Muscle of leg (tissue), 11 donors: ENCODE results near the gene OXER1. TPM values are rescaled to one million over a fixed set of nuclear protein-coding genes. Genes with fewer than 3 reads are reported as not detected.
"Not testable (repeated sequence)": the region's sequence is repeated elsewhere in the genome, so short reads cannot be mapped to it uniquely, and the experiment has no call there.

Source experiments
- DNase-seq: peaks from one replicate; pipeline ENCODE4 v3.0.0; 2013
- H3K27ac ChIP-seq: one replicate; pipeline ENCODE4 v1.5.1; 2013; ENCODE audit warnings: mild to moderate bottlenecking, low read length, control low read depth
- H3K27me3 ChIP-seq: one replicate; pipeline ENCODE4 v1.6.1; 2013; ENCODE audit warnings: low read length; ENCODE audit not compliant: control insufficient read depth, insufficient read depth
- H3K36me3 ChIP-seq: one replicate; pipeline ENCODE4 v1.6.1; 2013; ENCODE audit warnings: low read length; ENCODE audit not compliant: control insufficient read depth, insufficient read depth
- H3K4me1 ChIP-seq: one replicate; pipeline ENCODE4 v1.6.1; 2013; ENCODE audit warnings: low read length; ENCODE audit not compliant: control insufficient read depth, insufficient read depth
- H3K4me3 ChIP-seq: one replicate; pipeline ENCODE4 v1.5.1; 2013; ENCODE audit warnings: low read length, control low read depth
- H3K9me3 ChIP-seq: replicated peaks from 2 replicates; pipeline ENCODE4 v1.6.1; 2013; ENCODE audit warnings: low read depth, low read length; ENCODE audit not compliant: control insufficient read depth
- WGBS: methylation state at CpG from one replicate; pipeline ENCODE4 v1.1.5; 2013; ENCODE audit warnings: missing lambda C conversion rate; ENCODE audit not compliant: insufficient coverage; 5-methylcytosine and 5-hydroxymethylcytosine counted together
- polyA plus RNA-seq, 8 donors: library from polyadenylated mRNA; unstranded; fragments of 120-200 nt; gene quantifications; one replicate each; pipeline versions ENCODE4 v1.2.1 to v1.2.3, GENCODE V29; 2013; ENCODE audit warnings: inconsistent platforms in 1 of 8, low replicate concordance in 1 of 8; ENCODE audit not compliant: insufficient read length in 8 of 8, insufficient read depth in 1 of 8
- total RNA-seq: library from RNA; stranded (reverse); fragments of 120-200 nt; gene quantifications from one replicate; pipeline ENCODE4 v1.2.4, GENCODE V29; 2013

Gene OXER1
- total and polyA plus RNA-seq, 9 donors = 2.2 to 9.2 (median 6.2) TPM

DNA sequence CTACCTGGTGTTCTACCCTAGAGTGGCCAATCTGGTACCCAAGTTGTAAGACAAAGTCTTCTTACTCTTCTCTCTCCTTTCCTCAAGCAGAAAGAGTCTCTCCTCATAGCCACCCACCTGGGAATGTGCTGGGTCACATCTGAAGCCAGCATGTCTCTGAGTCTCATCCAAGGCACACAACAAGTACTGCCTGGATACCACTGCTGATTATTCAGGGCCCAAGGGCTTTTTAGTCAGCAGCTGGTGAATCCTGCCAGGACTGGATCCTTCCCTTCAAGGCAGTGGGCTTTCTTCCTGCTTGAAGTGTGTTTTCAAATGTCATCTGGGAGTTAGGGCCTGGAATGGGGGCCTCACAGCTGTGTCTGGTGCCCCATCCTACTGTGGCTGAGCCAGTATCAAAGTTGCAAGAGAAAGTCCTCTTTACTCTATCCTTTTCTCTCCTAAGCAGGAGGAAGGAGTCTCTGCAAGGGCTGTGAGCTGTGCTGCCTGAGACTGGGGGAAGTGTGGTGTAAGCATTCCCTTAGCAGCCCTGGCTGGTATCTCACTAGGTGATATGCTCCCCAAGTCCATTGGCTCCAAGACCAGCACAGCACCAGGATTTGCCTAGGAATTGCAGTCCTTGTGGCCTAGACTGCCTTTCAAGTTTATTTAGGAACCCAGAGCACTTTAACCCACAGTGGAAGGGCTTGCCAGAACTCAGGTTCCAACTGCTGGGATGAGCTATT, 27.2 kb downstream of the OXER1 start:
- Histone ChIP-seq H3K27ac (no peak overlapping the region), H3K9me3 (peaks cover 2% of the 10 kb centered on the region), H3K4me3 (no peak overlapping the region), H3K36me3 (peaks cover 18% of the 10 kb centered on the region), H3K27me3 (no peaks in the 10 kb centered on the region), H3K4me1 (no peaks in the 10 kb centered on the region)
- no peak for DNase-seq

DNA sequence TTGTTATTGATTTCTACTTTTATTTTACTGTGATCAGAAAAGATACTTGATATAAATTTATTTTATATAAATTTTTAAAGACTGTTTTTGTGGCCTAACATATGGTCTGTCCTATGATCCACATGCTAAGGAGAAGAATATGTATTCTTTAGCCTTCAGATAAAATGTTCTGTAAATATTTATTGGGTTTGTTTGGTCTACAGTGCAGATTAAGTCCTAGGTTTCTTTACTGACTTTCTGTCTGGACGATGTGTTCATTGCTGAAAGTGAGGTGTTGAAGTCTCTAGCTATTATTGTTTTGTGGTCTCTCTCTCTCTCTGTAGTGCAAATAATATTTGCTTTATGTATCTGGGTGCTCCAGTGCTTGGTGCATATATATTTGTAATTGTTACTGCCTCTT, 30.1 kb downstream of the OXER1 start:
- Histone ChIP-seq H3K4me1 (no peaks in the 10 kb centered on the region), H3K27ac (no peak overlapping the region), H3K9me3 (peaks cover 6% of the 10 kb centered on the region), H3K27me3 (no peaks in the 10 kb centered on the region), H3K4me3 (no peak overlapping the region), H3K36me3 (peaks cover 10% of the 10 kb centered on the region)
- whole genome bisulfite sequencing = no CpG with 5 or more reads among the region's 1 CpG
- DNase-seq = no peak

DNA sequence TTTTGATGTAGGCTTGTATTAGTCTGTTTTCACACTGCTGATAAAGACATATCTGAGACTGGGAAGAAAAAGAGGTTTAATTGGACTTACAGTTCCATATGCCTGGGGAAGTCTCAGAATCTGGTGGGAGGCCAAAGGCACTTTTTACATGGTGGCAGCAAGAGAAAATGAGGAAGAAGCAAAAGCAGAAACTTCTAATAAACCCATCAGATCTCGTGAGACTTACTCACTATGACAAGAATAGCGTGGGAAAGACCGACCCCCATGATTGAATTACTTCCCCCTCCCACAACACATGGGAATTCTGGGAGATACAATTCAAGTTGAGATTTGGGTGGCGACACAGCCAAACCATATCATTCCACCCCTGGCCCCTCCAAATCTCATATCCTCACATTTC, 32.6 kb downstream of the OXER1 start:
- not testable (repeated sequence) for H3K4me1 ChIP-seq, H3K9me3 ChIP-seq, H3K27ac ChIP-seq, DNase-seq, H3K4me3 ChIP-seq, H3K36me3 ChIP-seq, H3K27me3 ChIP-seq
- WGBS = 100% methylated on average over 1 of the region's 4 CpGs

DNA sequence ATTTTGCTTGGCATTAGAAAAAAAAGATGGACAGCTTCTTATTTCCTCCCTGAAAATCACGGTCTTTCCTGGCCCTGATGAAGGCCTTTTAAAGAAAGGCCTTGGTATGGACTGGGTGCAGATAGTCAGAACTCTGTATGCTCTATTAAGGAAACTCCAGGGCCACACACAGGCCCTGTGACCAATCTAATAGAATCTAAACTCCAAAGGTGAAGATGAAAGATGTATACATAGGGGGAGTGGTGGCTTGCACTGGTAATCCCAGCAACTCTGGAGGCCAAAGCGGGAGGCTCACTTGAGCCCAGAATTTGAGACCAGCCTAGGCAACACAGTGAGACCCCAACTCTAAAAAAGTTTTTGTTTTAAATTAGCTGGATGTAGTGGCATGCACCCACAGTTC, 37.3 kb downstream of the OXER1 start:
- Histone ChIP-seq H3K27ac (no peak overlapping the region), H3K36me3 (peaks cover 4% of the 10 kb centered on the region), H3K4me3 (no peak overlapping the region), H3K27me3 (no peaks in the 10 kb centered on the region), H3K9me3 (peaks cover 4% of the 10 kb centered on the region), H3K4me1 (peaks cover 3% of the 10 kb centered on the region)
- no peak for DNase-seq
- 91% methylated on average over 1 of the region's 2 CpGs for WGBS

DNA sequence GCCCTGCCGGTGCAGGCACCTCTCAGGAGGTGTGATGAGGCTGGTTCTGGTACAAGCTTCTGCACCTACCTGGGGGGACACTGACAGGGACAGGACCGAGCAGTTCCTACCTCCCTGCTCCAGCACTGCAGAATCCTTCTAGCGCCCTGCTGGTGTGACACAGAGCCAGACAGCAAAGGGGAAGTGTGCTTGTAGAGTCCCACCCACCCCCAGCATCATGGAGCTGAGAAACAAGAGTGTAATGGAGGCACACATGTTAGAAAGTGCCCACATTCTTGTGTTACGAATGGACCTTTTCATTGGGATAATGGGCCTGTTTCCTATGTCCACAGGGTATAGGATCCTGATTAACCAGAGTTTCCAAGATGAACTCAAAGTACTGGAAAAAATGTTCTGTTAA, 38.3 kb downstream of the OXER1 start:
- Histone ChIP-seq H3K27ac (no peak overlapping the region), H3K36me3 (peaks cover 4% of the 10 kb centered on the region), H3K9me3 (peaks cover 4% of the 10 kb centered on the region), H3K4me1 (peaks cover 3% of the 10 kb centered on the region), H3K27me3 (no peaks in the 10 kb centered on the region), H3K4me3 (no peak overlapping the region)
- 73% methylated on average over 2 of the region's 4 CpGs for WGBS
- peak; percentile 20 for DNase-seq

DNA sequence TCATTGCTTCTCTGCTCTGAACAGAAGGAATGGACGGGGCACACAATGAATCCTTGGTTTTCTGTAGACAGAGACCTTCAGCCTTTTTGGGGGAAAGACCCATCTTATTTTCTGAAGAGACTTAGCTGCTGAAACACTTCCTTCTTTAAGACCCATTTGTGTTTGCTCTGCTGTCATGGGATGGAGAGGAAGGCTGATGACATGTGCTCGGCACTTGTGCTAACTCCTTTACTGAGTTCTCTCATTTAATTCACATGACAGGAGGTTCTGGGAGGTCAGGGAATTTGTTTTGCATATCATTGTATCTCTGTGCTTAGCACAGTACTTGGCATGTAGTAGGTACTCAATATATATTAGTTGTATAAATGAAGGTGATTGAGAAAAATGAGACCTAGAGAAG, 39.0 kb downstream of the OXER1 start:
- Histone ChIP-seq H3K4me3 (no peak overlapping the region), H3K36me3 (peaks cover 4% of the 10 kb centered on the region), H3K9me3 (peaks cover 4% of the 10 kb centered on the region), H3K27me3 (no peaks in the 10 kb centered on the region), H3K4me1 (peaks cover 3% of the 10 kb centered on the region), H3K27ac (no peak overlapping the region)
- WGBS = 100% methylated on average over 1 of the region's 2 CpGs
- DNase-seq = peak; percentile 32

DNA sequence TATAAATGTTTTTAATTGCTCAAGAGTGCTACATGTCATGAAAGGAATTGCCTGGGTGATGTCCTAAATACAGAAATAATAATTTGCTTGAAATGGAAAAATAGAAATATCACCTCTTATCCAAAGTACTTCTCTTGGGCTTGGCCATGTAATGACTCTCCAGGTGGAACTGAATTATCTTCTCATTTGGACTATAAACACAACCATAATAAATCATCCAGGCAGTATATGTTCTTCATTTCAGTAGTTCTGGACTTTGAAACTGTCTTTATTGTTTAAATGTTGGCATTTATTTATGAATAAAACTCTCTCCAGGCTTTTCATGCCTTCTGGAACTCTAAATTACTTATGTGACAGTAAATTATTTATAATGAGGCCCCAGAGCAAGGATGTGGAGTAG, 40.5 kb downstream of the OXER1 start:
- H3K4me3 ChIP-seq = no peak overlapping the region
- peaks cover 3% of the 10 kb centered on the region for H3K4me1 ChIP-seq
- no peaks in the 10 kb centered on the region for H3K9me3 ChIP-seq
- H3K36me3 ChIP-seq = peaks cover 4% of the 10 kb centered on the region
- DNase-seq = no peak
- H3K27me3 ChIP-seq = no peaks in the 10 kb centered on the region
- no peak overlapping the region for H3K27ac ChIP-seq

DNA sequence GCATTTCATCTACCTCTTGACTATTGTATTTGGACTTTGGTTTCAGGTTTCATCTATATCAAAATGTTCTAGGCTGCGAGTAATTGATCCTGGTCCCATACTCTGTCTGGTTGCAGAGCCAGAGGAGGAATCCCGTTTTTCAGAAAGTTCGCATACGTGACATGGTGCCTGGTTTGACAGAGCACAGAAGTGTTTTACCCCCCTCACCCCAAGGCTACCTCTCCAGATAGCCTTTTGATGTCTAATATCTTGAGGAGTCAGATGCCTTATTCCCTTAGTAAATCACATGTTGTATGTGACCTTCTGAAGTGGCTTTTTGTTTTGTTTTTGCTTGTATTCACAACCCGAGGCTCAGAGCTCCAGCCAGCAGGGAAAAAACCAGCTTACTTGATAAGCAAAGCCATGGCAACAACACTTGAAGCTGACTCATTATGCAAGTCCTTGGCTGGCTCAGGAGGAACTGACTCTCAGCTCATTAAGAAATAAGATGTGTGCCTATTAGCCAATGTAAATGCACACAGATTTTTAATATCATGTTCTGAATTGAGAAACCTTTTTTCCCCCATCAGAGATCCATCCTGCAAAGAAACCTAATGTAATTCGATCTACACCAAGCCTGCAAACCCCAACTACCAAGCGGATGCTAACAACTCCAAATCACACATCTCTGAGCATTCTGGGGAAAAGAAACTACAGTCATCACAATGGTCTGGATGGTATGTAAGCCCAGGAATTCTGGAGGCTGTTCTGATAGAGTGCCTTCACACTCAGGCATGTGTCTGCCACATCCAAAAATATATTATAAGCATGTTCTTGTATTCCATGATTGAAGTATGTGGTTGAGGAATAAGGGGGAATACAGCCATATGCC, 41.4 kb downstream of the OXER1 start:
- H3K27ac ChIP-seq = no peak overlapping the region
- peaks cover 4% of the 10 kb centered on the region for H3K36me3 ChIP-seq
- H3K4me3 ChIP-seq = no peak overlapping the region
- WGBS = 80% methylated on average over 1 of the region's 7 CpGs
- no peaks in the 10 kb centered on the region for H3K9me3 ChIP-seq
- H3K27me3 ChIP-seq = no peaks in the 10 kb centered on the region
- DNase-seq = peak; percentile 61
- peaks cover 3% of the 10 kb centered on the region for H3K4me1 ChIP-seq

DNA sequence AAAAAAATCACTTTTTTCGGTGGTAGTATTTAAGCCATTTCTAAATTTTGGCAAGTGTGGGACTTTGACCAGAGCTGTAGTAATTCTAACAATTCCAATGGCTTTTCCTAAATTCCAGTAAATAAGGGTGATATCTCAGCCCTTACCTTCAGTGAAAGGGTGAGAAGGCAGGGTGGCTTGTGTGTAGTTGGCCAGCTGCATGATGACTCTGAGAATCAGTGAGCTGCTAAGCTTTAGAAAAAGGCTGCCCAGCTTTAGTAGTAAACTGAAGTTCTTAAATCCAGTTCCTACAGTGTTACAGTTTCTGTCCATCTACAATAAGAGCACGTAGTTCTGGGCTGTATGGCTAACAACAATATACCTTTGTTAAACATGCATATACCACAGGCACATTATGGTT, 42.0 kb downstream of the OXER1 start:
- WGBS = no CpG with 5 or more reads among the region's 2 CpGs
- peaks cover 4% of the 10 kb centered on the region for H3K36me3 ChIP-seq
- no peak overlapping the region for H3K27ac ChIP-seq
- no peaks in the 10 kb centered on the region for H3K9me3 ChIP-seq
- no peak overlapping the region for H3K4me3 ChIP-seq
- no peak for DNase-seq
- peaks cover 3% of the 10 kb centered on the region for H3K4me1 ChIP-seq
- no peaks in the 10 kb centered on the region for H3K27me3 ChIP-seq

DNA sequence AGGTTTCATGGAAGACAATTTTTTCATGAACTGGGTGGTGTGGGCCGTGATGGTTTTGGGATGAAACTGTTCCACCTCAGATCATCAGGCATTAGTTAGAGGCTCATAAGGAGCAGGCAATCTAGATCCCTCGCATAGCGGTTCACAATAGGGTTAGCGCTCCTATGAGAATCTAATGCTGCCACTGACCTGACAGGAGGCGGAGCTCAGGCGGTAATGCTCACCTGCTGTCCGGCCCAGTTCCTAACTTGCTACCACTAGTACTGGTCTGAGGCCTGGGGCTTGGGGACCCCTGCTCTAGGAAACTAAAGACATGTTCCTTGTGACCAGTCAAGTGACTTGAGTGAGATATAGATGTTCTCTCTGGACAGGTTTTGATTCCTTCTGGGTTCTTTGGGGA, 49.2 kb downstream of the OXER1 start:
- no peak overlapping the region for H3K27ac ChIP-seq
- H3K4me1 ChIP-seq = no peaks in the 10 kb centered on the region
- peaks cover 2% of the 10 kb centered on the region for H3K36me3 ChIP-seq
- no peaks in the 10 kb centered on the region for H3K27me3 ChIP-seq
- DNase-seq = no peak
- H3K4me3 ChIP-seq = no peak overlapping the region
- WGBS = 71% methylated on average over 4 of the region's 7 CpGs
- no peaks in the 10 kb centered on the region for H3K9me3 ChIP-seq
